Mesothelial cell of epicardium (in vitro differentiated cells): Measurements from ENCODE around the gene SHC3. TPM values are rescaled to one million over a fixed set of nuclear protein-coding genes. Genes with fewer than 3 reads are reported as not detected.
A peak's percentile ranks its signal among the peaks of the same experiment; 100 is the strongest.

Source experiments
- DNase-seq, 2 experiments: peaks; one replicate each; pipeline ENCODE4 v3.0.0; 2021; ENCODE audit warnings: low spot score in 2 of 2; ENCODE audit not compliant: unreplicated experiment in 2 of 2
- H3K27ac Mint-ChIP-seq: 2 replicates; pipeline ENCODE4 v1.8.0; 2021; ENCODE audit warnings: mixed read lengths
- H3K27me3 Mint-ChIP-seq: 2 replicates; pipeline ENCODE4 v1.8.0; 2021; ENCODE audit warnings: low read depth, mixed read lengths
- H3K36me3 Mint-ChIP-seq: 2 replicates; pipeline ENCODE4 v1.8.0; 2021; ENCODE audit warnings: mixed read lengths
- H3K4me1 Mint-ChIP-seq: 2 replicates; pipeline ENCODE4 v1.8.0; 2021; ENCODE audit warnings: mixed read lengths
- H3K4me3 Mint-ChIP-seq: 2 replicates; pipeline ENCODE4 v1.8.0; 2021; ENCODE audit warnings: mild to moderate bottlenecking, moderate library complexity, mixed read lengths
- H3K9me3 Mint-ChIP-seq: 2 replicates; pipeline ENCODE4 v1.8.0; 2021; ENCODE audit warnings: mixed read lengths
- total RNA-seq: library from RNA; stranded (reverse); gene quantifications from 3 replicates; pipeline ENCODE4 v1.2.1, GENCODE V29; 2021
- TF ChIP-seq, protein P1 (sequence below): fragments of 200-600 bp; sonication (generic); IDR thresholded peaks from one replicate; pipeline ENCODE4 v1.5.0; 2021; ENCODE audit warnings: antibody characterized with exemption; ENCODE audit not compliant: unreplicated experiment

Gene SHC3
- total RNA-seq, 1 donor from 2014 or later = 2.1 TPM

DNA sequence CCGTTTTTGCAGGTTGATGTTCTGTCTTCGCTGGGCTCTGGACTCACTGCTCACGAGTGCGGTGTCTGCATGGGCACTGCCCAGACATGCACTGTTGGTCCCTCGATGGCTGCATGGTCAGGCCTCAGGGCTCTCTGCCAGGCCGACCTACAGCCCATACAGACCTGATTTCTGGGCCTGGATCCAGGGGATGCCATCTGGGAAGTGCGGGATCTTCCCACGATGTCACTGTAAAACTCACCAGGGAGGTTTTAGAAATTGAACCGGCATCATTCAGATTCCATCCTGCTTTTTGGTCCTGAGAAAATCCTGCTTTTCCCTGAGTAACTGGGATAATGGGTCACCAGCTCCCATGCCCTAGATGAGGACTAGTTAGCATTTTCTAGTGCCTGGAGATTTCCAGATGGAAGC, 178.2 kb downstream of the SHC3 start:
- no peaks in the 10 kb centered on the region for H3K36me3 Mint-ChIP-seq
- no peaks in the 10 kb centered on the region for H3K27me3 Mint-ChIP-seq
- no peaks in the 10 kb centered on the region for H3K9me3 Mint-ChIP-seq
- peak overlapping the region; percentile 67 for H3K27ac Mint-ChIP-seq
- TF ChIP-seq, protein P1, sequence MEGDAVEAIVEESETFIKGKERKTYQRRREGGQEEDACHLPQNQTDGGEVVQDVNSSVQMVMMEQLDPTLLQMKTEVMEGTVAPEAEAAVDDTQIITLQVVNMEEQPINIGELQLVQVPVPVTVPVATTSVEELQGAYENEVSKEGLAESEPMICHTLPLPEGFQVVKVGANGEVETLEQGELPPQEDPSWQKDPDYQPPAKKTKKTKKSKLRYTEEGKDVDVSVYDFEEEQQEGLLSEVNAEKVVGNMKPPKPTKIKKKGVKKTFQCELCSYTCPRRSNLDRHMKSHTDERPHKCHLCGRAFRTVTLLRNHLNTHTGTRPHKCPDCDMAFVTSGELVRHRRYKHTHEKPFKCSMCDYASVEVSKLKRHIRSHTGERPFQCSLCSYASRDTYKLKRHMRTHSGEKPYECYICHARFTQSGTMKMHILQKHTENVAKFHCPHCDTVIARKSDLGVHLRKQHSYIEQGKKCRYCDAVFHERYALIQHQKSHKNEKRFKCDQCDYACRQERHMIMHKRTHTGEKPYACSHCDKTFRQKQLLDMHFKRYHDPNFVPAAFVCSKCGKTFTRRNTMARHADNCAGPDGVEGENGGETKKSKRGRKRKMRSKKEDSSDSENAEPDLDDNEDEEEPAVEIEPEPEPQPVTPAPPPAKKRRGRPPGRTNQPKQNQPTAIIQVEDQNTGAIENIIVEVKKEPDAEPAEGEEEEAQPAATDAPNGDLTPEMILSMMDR = no peak
- H3K4me1 Mint-ChIP-seq = peaks cover 35% of the 10 kb centered on the region
- no peak for DNase-seq
- H3K4me3 Mint-ChIP-seq = no peak overlapping the region

DNA sequence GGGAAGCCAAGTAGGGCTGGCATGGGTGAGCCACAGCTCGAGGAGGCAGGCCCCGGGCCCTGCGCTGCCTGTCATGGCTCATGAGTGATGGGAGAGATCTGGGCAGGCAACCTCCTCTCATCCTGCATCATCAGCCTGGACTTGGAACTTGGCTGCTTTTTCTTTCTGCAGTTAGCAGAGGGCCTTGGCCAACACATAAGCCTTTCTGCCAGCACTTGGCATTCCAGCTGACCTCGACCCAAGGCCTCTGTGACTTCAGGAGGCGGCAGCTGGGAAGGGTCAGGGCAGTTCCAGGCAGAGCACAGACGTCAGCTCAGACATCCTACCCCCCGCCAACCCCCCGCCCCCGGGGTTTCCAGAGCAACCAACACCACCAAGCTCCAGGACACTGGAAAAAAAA, 179.7 kb downstream of the SHC3 start:
- TF ChIP-seq, protein P1 = no peak
- no peaks in the 10 kb centered on the region for H3K36me3 Mint-ChIP-seq
- no peak overlapping the region for H3K27ac Mint-ChIP-seq
- no peak for DNase-seq
- H3K9me3 Mint-ChIP-seq = no peaks in the 10 kb centered on the region
- peaks cover 40% of the 10 kb centered on the region for H3K4me1 Mint-ChIP-seq
- no peaks in the 10 kb centered on the region for H3K27me3 Mint-ChIP-seq
- H3K4me3 Mint-ChIP-seq = no peak overlapping the region

DNA sequence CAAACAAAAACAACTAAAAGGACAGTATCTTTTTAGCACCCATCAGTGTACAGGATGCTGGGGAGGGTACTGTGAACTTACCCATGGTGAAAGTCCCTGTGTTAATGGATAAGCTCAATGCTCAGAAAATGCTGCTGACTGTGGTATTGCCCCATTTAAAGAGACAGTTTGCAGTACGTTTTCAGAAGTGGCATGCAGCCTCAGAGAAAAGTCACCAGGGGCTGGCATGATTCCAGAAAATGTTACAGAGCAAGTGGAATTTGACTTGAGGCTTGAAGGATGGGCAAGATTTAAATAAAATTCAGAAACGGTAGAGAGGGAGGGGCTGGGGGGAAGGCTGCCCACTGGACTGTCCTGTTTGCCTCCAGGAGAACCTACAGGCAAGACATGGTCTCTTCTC, 180.1 kb downstream of the SHC3 start:
- H3K27me3 Mint-ChIP-seq = no peaks in the 10 kb centered on the region

GRCh38 chr9:88997646-88998045, 181.0 kb downstream of the SHC3 start:
- TF ChIP-seq, protein P1 = no peak
- H3K27me3 Mint-ChIP-seq = peaks cover 3% of the 10 kb centered on the region
- H3K27ac Mint-ChIP-seq = no peak overlapping the region
- no peaks in the 10 kb centered on the region for H3K36me3 Mint-ChIP-seq
- H3K4me1 Mint-ChIP-seq = peaks cover 40% of the 10 kb centered on the region
- no peaks in the 10 kb centered on the region for H3K9me3 Mint-ChIP-seq
- no peak for DNase-seq
- no peak overlapping the region for H3K4me3 Mint-ChIP-seq

More for the DNA sequence above, 180.1 kb downstream of the SHC3 start:
- Mint-ChIP-seq H3K4me1 (peaks cover 40% of the 10 kb centered on the region), H3K4me3 (no peak overlapping the region), H3K27ac (no peak overlapping the region), H3K36me3 (no peaks in the 10 kb centered on the region), H3K9me3 (no peaks in the 10 kb centered on the region)
- no peak for DNase-seq
- TF ChIP-seq, protein P1 = no peak

DNA sequence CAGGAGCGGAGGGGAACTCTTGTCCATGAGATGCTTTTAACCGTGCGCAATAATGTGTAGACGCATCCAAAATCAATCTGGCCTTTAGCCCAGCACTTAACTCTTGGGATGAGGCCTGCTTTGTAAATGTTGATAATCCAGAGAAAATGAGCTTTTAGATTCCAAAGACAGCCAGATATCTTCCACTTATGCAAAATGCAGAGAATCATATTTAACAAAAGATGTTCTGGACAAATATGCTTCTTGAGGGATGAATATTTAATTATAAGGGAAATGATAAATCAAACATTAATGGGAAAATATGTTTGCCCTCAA, 181.7 kb downstream of the SHC3 start:
- H3K9me3 Mint-ChIP-seq = no peaks in the 10 kb centered on the region
- TF ChIP-seq, protein P1 = no peak
- H3K27ac Mint-ChIP-seq = no peak overlapping the region
- H3K36me3 Mint-ChIP-seq = no peaks in the 10 kb centered on the region
- peaks cover 44% of the 10 kb centered on the region for H3K4me1 Mint-ChIP-seq
- peaks cover 10% of the 10 kb centered on the region for H3K27me3 Mint-ChIP-seq
- no peak for DNase-seq
- no peak overlapping the region for H3K4me3 Mint-ChIP-seq
